Upper lobe of left lung (tissue), 6 donors: ENCODE data around the gene GJD4. TPM values are rescaled to one million over a fixed set of nuclear protein-coding genes. Genes with fewer than 3 reads are reported as not detected.

Experiments used
- ATAC-seq, 2 donors: fragments of 200-7000 bp; cut with Tn5 transposase; one replicate each; pipeline ENCODE4 v1.9.1; 2022; ENCODE audit warnings: mild to moderate bottlenecking in 2 of 2, moderate library complexity in 2 of 2; ENCODE audit not compliant: low FRiP score in 2 of 2
- DNase-seq, 2 donors: peaks; one replicate each; pipeline ENCODE4 v3.0.0-alpha.2; 2019 to 2020
- H3K27ac ChIP-seq, 4 donors: fragments of 200-600 bp; sonication (generic); one replicate each; pipeline ENCODE4 v1.5.1; 2016 to 2019
- H3K27me3 ChIP-seq, 4 donors: fragments of 200-600 bp; sonication (generic); one replicate each; pipeline ENCODE4 v1.5.1; 2017 to 2019
- H3K36me3 ChIP-seq, 4 donors: fragments of 200-600 bp; sonication (generic); one replicate each; pipeline ENCODE4 v1.5.1; 2016 to 2019
- H3K4me1 ChIP-seq, 4 donors: fragments of 200-600 bp; sonication (generic); one replicate each; pipeline ENCODE4 v1.5.1; 2018 to 2019
- H3K4me3 ChIP-seq, 4 donors: fragments of 200-600 bp; sonication (generic); one replicate each; pipeline ENCODE4 v1.5.1; 2017 to 2019; ENCODE audit warnings: mild to moderate bottlenecking in 2 of 4, moderate library complexity in 1 of 4
- H3K9me3 ChIP-seq, 4 donors: fragments of 200-600 bp; sonication (generic); one replicate each; pipeline ENCODE4 v1.5.1; 2018 to 2019
- EP300 ChIP-seq, 4 donors: sonication (generic); formaldehyde crosslinking; IDR thresholded peaks; one replicate each; pipeline ENCODE4 v1.5.1; 2017; ENCODE audit warnings: antibody characterized with exemption in 4 of 4, control low read depth in 2 of 4
- POLR2A ChIP-seq, 4 donors: fragments of 450-650 bp; IDR thresholded peaks; one replicate each; pipeline ENCODE4 v1.5.1; 2016 to 2017; ENCODE audit warnings: antibody characterized with exemption in 4 of 4, mild to moderate bottlenecking in 2 of 4
- POLR2AphosphoS5 ChIP-seq, 2 donors: sonication (generic); formaldehyde crosslinking; IDR thresholded peaks; one replicate each; pipeline ENCODE4 v1.5.1; 2017; ENCODE audit warnings: antibody characterized with exemption in 2 of 2
- WGBS, 2 donors: methylation state at CpG; one replicate each; pipeline ENCODE4 v1.1.5; 2017 to 2018; 5-methylcytosine and 5-hydroxymethylcytosine counted together
- total RNA-seq, 6 donors: library from RNA; depleted of rRNA in 4 of 6; stranded (reverse); fragments of >200 nt in 4 of 6; gene quantifications; one replicate each; pipeline versions ENCODE4 v1.1.0 to v1.2.1, GENCODE V29; 2016 to 2021
- TF ChIP-seq, protein P1 (sequence below), 6 experiments: fragments of 450-650 bp in 4 of 6; fragments of 200-600 bp in 2 of 6; sonication (generic) in 2 of 6; IDR thresholded peaks; one replicate each; pipeline ENCODE4 v1.5.1; 2016 to 2019; ENCODE audit warnings: antibody characterized with exemption in 6 of 6
- donor health status: DM: no; HTN: no; CAD: no; lungs with moderate emphysema.
- donor health status: DM: no; HTN: yes; CAD: no; lungs with severe emphysema.

The GJD4 gene
- total RNA-seq, 6 donors from 2014 or later: not detected

DNA sequence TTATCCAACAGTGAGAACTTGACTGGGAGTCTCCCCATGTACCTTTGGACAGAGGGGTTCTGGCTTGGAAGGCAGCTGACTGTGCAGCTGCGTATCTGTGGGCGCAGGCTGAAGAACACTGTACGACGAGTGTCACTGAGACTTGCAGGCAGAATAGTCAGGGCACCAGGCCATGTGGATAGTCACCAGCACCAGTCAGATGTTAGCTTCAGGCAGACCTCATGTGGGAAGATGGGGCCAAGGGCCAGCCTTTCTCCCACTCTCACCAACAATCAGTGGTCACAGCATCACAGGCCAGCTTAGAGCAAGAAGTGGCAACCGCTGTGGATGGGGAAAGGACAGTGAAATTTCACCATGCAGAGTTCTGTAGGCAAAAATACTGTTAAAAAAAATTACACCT lies 43.4 kb upstream of the GJD4 start:
- ATAC-seq: no peak
- DNase-seq: no peak
- Histone ChIP-seq H3K27ac (no peak overlapping the region), H3K27me3 (no peaks in the 10 kb centered on the region), H3K36me3 (peaks cover 0 to 37% (median 16%) of the 10 kb centered on the region in 4 donors), H3K4me1 (peaks cover 0 to 20% (median 11%) of the 10 kb centered on the region in 4 donors), H3K4me3 (no peak overlapping the region), H3K9me3 (no peaks in the 10 kb centered on the region)
- TF ChIP-seq POLR2A (IDR thresholded peaks at IDR 0.05) (no peak), POLR2AphosphoS5 (IDR thresholded peaks at IDR 0.05) (no peak), EP300 (IDR thresholded peaks at IDR 0.05) (no peak)
- TF ChIP-seq, protein P1, sequence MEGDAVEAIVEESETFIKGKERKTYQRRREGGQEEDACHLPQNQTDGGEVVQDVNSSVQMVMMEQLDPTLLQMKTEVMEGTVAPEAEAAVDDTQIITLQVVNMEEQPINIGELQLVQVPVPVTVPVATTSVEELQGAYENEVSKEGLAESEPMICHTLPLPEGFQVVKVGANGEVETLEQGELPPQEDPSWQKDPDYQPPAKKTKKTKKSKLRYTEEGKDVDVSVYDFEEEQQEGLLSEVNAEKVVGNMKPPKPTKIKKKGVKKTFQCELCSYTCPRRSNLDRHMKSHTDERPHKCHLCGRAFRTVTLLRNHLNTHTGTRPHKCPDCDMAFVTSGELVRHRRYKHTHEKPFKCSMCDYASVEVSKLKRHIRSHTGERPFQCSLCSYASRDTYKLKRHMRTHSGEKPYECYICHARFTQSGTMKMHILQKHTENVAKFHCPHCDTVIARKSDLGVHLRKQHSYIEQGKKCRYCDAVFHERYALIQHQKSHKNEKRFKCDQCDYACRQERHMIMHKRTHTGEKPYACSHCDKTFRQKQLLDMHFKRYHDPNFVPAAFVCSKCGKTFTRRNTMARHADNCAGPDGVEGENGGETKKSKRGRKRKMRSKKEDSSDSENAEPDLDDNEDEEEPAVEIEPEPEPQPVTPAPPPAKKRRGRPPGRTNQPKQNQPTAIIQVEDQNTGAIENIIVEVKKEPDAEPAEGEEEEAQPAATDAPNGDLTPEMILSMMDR (IDR thresholded peaks at IDR 0.05): no peak
- 95 to 98% methylated on average over 3 to 5 of the region's 5 CpGs for WGBS, 2 donors

DNA sequence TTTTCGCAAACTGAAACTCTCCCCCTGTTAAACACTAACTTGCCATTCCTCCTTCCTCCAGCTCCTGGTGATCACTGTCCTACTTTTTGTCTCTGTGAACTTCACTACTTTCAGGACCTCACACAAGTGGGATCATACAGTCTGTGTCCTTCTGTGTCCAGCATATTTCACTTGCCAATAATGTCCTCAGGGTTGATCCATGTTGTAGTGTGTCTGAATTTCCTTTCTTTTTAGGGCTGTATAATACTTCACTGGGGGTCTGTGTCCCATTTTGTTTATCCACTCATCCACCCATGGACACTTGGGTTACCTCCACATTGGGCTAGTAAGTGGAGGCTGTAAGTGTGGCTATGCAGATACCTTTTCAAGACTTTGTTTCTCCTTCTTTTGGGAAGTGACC lies 42.7 kb upstream of the GJD4 start:
- no peak for ATAC-seq
- H3K9me3 ChIP-seq: no peaks in the 10 kb centered on the region
- H3K36me3 ChIP-seq: peaks cover 0 to 38% (median 19%) of the 10 kb centered on the region in 4 donors
- 89 to 96% methylated on average over 1 of the region's 1 CpG for WGBS, 2 donors
- TF ChIP-seq POLR2A (IDR thresholded peaks at IDR 0.05) (no peak), EP300 (IDR thresholded peaks at IDR 0.05) (no peak), POLR2AphosphoS5 (IDR thresholded peaks at IDR 0.05) (no peak)
- TF ChIP-seq, protein P1 (IDR thresholded peaks at IDR 0.05): no peak
- H3K27ac ChIP-seq: no peak overlapping the region
- peaks cover 0 to 20% (median 11%) of the 10 kb centered on the region in 4 donors for H3K4me1 ChIP-seq
- H3K4me3 ChIP-seq: no peak overlapping the region
- no peaks in the 10 kb centered on the region for H3K27me3 ChIP-seq
- DNase-seq: no peak

DNA sequence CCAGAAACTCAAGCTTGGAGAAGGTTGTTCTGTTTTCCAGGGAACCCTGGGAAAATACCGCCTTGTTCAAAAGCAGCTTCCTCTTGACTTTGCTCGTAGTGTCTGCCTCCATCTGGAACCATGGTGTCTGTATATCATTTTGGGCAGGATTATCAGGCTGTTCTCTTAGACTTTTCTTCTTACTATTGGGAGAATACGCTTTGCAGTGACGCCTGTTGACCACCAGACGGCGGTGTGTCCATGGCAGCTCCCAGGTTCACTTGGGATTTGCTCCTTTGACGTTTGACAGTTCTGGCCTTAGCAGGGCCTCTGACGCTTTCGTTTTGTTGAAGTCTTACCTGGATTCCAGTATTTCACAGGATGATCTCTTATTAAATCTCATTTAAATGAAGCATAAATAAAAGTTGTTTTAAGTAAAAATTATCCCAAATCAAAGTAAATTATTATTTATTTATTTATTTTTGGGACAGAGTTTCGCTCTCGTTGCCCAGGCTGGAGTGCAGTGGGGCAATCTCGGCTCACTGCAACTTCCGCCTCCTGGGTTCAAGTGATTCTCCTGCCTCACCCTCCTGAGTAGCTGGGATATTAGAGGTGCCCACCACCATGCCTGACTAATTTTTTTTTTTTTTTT lies 41.8 kb upstream of the GJD4 start:
- Histone ChIP-seq H3K4me1 (peaks cover 0 to 20% (median 11%) of the 10 kb centered on the region in 4 donors), H3K27me3 (no peaks in the 10 kb centered on the region), H3K9me3 (no peaks in the 10 kb centered on the region), H3K4me3 (no peak overlapping the region), H3K27ac (no peak overlapping the region), H3K36me3 (peaks cover 3 to 44% (median 23%) of the 10 kb centered on the region in 4 donors)
- DNase-seq: peak in 1 of 2 donors; percentile 68
- TF ChIP-seq, protein P1 (IDR thresholded peaks at IDR 0.05): peak; percentile 77 to 98 (median 87)
- TF ChIP-seq POLR2A (IDR thresholded peaks at IDR 0.05) (no peak), POLR2AphosphoS5 (IDR thresholded peaks at IDR 0.05) (no peak), EP300 (IDR thresholded peaks at IDR 0.05) (no peak)
- whole genome bisulfite sequencing, 2 donors: 38 to 43% methylated on average over 13 of the region's 13 CpGs
- peak; percentile 82 to 83 for ATAC-seq

DNA sequence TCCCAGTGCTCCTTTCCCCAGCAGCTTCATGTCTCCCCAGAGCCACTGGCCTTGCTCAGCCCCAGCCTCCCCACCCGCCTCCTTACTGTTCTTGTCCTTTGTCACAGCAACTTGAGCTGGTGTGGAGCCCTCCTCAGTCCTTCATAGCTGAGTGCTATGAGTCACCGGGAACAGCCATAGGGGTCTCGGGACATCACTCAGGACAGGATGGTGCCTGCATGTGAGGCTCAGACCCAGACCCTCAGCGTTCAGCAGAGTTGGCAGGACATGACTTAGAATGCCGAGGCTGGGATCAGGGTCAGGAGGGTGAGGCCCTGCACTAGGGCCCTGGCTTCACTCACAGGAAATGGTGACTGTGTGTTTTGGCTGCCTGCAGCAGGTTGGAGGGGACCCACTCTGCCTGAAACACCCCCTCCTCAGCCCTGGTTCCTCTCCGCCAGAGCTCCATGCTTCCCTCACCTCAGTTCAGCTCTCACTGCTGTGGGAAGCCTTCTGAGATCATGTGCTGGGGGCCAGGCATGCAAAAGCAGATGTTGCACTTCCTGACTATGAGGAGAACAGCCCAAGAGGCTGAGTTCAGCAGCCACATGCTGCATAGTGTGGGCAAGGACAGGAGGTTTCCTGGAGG lies 40.7 kb upstream of the GJD4 start:
- peak overlapping the region in 3 of 4 donors; percentile 11 to 44 (median 41) for H3K27ac ChIP-seq
- H3K4me1 ChIP-seq: peaks cover 0 to 20% (median 11%) of the 10 kb centered on the region in 4 donors
- no peaks in the 10 kb centered on the region for H3K9me3 ChIP-seq
- no peaks in the 10 kb centered on the region for H3K27me3 ChIP-seq
- peaks cover 3 to 54% (median 32%) of the 10 kb centered on the region in 4 donors for H3K36me3 ChIP-seq
- 57 to 65% methylated on average over 5 to 6 of the region's 6 CpGs for WGBS, 2 donors
- no peak overlapping the region for H3K4me3 ChIP-seq
- ATAC-seq: peak; percentile 48 to 55
- TF ChIP-seq, protein P1 (IDR thresholded peaks at IDR 0.05): no peak
- no peak for TF ChIP-seq POLR2AphosphoS5 (IDR thresholded peaks at IDR 0.05)
- no peak for TF ChIP-seq POLR2A (IDR thresholded peaks at IDR 0.05)
- TF ChIP-seq EP300 (IDR thresholded peaks at IDR 0.05): no peak
- DNase-seq: peak in 1 of 2 donors; percentile 31
